Liver (tissue), 9 donors: ENCODE data around the gene ANKRD44. TPM values are rescaled to one million over a fixed set of nuclear protein-coding genes. Genes with fewer than 3 reads are reported as not detected.

Experiments
- DNase-seq: peaks from one replicate; pipeline ENCODE4 v3.0.0-alpha.2; 2017; ENCODE audit warnings: low spot score
- H3K27ac ChIP-seq, 2 donors: one replicate each; pipeline ENCODE4 v1.7.0; 2013; ENCODE audit warnings: inconsistent platforms in 2 of 2, low read length in 2 of 2, control low read depth in 1 of 2, low read depth in 1 of 2, mild to moderate bottlenecking in 1 of 2
- H3K27me3 ChIP-seq, 4 donors: one replicate each; pipeline versions ENCODE4 v1.6.1 to v1.7.0; 2013; ENCODE audit warnings: low read length in 3 of 4, inconsistent platforms in 1 of 4, mild to moderate bottlenecking in 1 of 4, moderate library complexity in 1 of 4; ENCODE audit not compliant: control insufficient read depth in 4 of 4, insufficient read depth in 4 of 4
- H3K36me3 ChIP-seq, 4 donors: one replicate each; pipeline versions ENCODE4 v1.6.1 to v1.7.0; 2013; ENCODE audit warnings: low read length in 3 of 4, mild to moderate bottlenecking in 3 of 4, low read depth in 1 of 4, moderate library complexity in 1 of 4; ENCODE audit not compliant: control insufficient read depth in 4 of 4, insufficient read depth in 3 of 4
- H3K4me1 ChIP-seq, 4 donors: one replicate each; pipeline versions ENCODE4 v1.6.1 to v1.7.0; 2013; ENCODE audit warnings: low read length in 3 of 4, mild to moderate bottlenecking in 3 of 4, moderate library complexity in 1 of 4; ENCODE audit not compliant: control insufficient read depth in 4 of 4, insufficient read depth in 4 of 4
- H3K4me3 ChIP-seq, 3 donors: one replicate each; pipeline versions ENCODE4 v1.6.1 to v1.7.0; 2013; ENCODE audit warnings: low read length in 3 of 3, control low read depth in 1 of 3, low read depth in 1 of 3, mild to moderate bottlenecking in 1 of 3
- H3K9ac ChIP-seq, 2 donors: one replicate each; pipeline ENCODE4 v1.7.0; 2013; ENCODE audit warnings: low read length in 2 of 2, mild to moderate bottlenecking in 2 of 2, moderate library complexity in 2 of 2, control low read depth in 1 of 2, low read depth in 1 of 2
- H3K9me3 ChIP-seq, 4 donors: one replicate each; pipeline versions ENCODE4 v1.6.1 to v1.7.0; 2013; ENCODE audit warnings: low read length in 3 of 4; ENCODE audit not compliant: control insufficient read depth in 4 of 4
- EGR1 ChIP-seq, 2 donors: IDR thresholded peaks; 2 replicates each; pipeline ENCODE4 v1.6.1; 2016 to 2018; ENCODE audit warnings: antibody characterized with exemption in 2 of 2, low read depth in 2 of 2
- FOXA1 ChIP-seq: IDR thresholded peaks from 2 replicates; pipeline ENCODE4 v1.6.1; 2016; ENCODE audit warnings: antibody characterized with exemption
- FOXA2 ChIP-seq: IDR thresholded peaks from 2 replicates; pipeline ENCODE4 v1.6.1; 2016; ENCODE audit warnings: antibody characterized with exemption
- GABPA ChIP-seq, 2 donors: IDR thresholded peaks in 1 of 2; conservative IDR thresholded peaks in 1 of 2; 2 replicates each; pipeline ENCODE4 v1.6.1; 2016; ENCODE audit warnings: antibody characterized with exemption in 2 of 2, mild to moderate bottlenecking in 1 of 2, moderate library complexity in 1 of 2
- HNF4A ChIP-seq, 2 donors: conservative IDR thresholded peaks; 2 replicates each; pipeline ENCODE4 v1.6.1; 2016; ENCODE audit warnings: antibody characterized with exemption in 2 of 2, mild to moderate bottlenecking in 2 of 2
- HNF4G ChIP-seq: IDR thresholded peaks from 2 replicates; pipeline ENCODE4 v1.6.1; 2016; ENCODE audit warnings: antibody characterized with exemption
- JUND ChIP-seq, 2 donors: IDR thresholded peaks; 2 replicates each; pipeline ENCODE4 v1.6.1; 2016; ENCODE audit warnings: antibody characterized with exemption in 2 of 2
- NR2F2 ChIP-seq: IDR thresholded peaks from 2 replicates; pipeline ENCODE4 v1.6.1; 2016; ENCODE audit warnings: antibody characterized with exemption
- RAD21 ChIP-seq, 2 donors: IDR thresholded peaks; 2 replicates each; pipeline ENCODE4 v1.6.1; 2016; ENCODE audit warnings: antibody characterized with exemption in 2 of 2, mild to moderate bottlenecking in 2 of 2
- RXRA ChIP-seq, 2 donors: IDR thresholded peaks; 2 replicates each; pipeline ENCODE4 v1.6.1; 2017 to 2018; ENCODE audit warnings: antibody characterized with exemption in 2 of 2, mild to moderate bottlenecking in 1 of 2
- SP1 ChIP-seq: IDR thresholded peaks from 2 replicates; pipeline ENCODE4 v1.6.1; 2018; ENCODE audit warnings: antibody characterized with exemption, mild to moderate bottlenecking
- TAF1 ChIP-seq: conservative IDR thresholded peaks from 2 replicates; pipeline ENCODE4 v1.6.1; 2016; ENCODE audit warnings: antibody characterized with exemption, mild to moderate bottlenecking
- YY1 ChIP-seq: IDR thresholded peaks from 2 replicates; pipeline ENCODE4 v1.6.1; 2016; ENCODE audit warnings: antibody characterized with exemption, mild to moderate bottlenecking
- WGBS: extraction: QIAGEN DNeasy Blood & Tissue Kit; methylation state at CpG from one replicate; pipeline ENCODE4 v1.1.7; 2013; 5-methylcytosine and 5-hydroxymethylcytosine counted together
- polyA plus RNA-seq, 2 donors: library from polyadenylated mRNA; stranded (reverse) in 1 of 2; unstranded in 1 of 2; fragments of 200-250 nt in 1 of 2; fragments of >200 nt in 1 of 2; fragmentation: Nextera tagmentation in 1 of 2; extraction: Ambion mirVana in 1 of 2; gene quantifications; one replicate each; pipeline versions ENCODE4 v1.2.1 to v1.2.3, GENCODE V29; 2013 to 2015
- total RNA-seq, 2 donors: library from RNA; depleted of rRNA; stranded (reverse); fragments of >200 nt; gene quantifications; one replicate each; pipeline ENCODE4 v1.2.3, GENCODE V29; 2014
- TF ChIP-seq, protein P1 (sequence below): fragments of 150-350 bp; IDR thresholded peaks from 2 replicates; pipeline ENCODE4 v1.5.1; 2017; ENCODE audit warnings: improper control_type of control experiment, low read depth, low read length; ENCODE audit not compliant: missing input control
- TF ChIP-seq, protein P2 (sequence below): IDR thresholded peaks from 2 replicates; pipeline ENCODE4 v1.6.1; 2016; ENCODE audit warnings: antibody characterized with exemption
- TF ChIP-seq, protein P3 (sequence below): IDR thresholded peaks from 2 replicates; pipeline ENCODE4 v1.6.1; 2016; ENCODE audit warnings: antibody characterized with exemption
- TF ChIP-seq, protein P4 (sequence below): IDR thresholded peaks from 2 replicates; pipeline ENCODE4 v1.6.1; 2016; ENCODE audit warnings: antibody characterized with exemption
- TF ChIP-seq, protein P5 (sequence below): IDR thresholded peaks from 2 replicates; pipeline ENCODE4 v1.6.1; 2016; ENCODE audit warnings: antibody characterized with exemption, mild to moderate bottlenecking
- donor health status: healthy.
- donor health status: healthy.
- donor health status: healthy.
- donor health status: healthy.
- donor health status: healthy.

The ANKRD44 gene
- total and polyA plus RNA-seq, 4 donors: 3.8 to 18.2 (median 6.8) TPM

DNA sequence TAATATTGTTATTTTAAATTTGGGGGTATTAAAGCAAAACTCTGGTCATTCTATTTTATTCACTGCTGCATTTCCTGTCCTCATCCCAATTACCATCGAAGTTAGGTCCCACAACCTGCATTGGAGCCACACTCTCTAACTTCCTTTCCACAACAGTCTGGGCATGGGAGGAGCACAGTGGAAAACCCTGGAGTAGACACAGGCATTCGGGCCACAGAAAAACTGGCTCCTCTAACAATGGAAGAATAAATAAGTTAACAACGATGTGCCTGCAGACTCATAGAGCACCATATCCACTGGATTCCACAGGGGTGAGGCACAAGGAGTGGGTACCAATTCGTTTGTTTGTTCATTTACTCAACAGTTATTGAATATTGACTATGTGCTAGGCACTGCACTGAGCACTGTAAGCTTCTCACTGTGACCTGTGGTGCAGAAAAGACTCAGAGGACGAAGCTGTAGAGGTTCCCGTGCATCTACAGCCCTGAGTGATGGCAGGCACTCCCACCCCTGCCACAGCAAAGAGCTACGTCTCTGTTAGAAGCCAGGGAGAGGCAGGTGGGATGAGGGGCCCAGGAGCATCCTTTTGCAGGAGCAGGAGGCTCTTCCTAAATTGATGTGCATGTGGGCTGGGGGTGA lies 229.9 kb downstream of the ANKRD44 start:
- no peaks in the 10 kb centered on the region for H3K9me3 ChIP-seq
- no peak for TF ChIP-seq RXRA (IDR thresholded peaks at IDR 0.05)
- no peak for TF ChIP-seq FOXA1
- TF ChIP-seq, protein P1, sequence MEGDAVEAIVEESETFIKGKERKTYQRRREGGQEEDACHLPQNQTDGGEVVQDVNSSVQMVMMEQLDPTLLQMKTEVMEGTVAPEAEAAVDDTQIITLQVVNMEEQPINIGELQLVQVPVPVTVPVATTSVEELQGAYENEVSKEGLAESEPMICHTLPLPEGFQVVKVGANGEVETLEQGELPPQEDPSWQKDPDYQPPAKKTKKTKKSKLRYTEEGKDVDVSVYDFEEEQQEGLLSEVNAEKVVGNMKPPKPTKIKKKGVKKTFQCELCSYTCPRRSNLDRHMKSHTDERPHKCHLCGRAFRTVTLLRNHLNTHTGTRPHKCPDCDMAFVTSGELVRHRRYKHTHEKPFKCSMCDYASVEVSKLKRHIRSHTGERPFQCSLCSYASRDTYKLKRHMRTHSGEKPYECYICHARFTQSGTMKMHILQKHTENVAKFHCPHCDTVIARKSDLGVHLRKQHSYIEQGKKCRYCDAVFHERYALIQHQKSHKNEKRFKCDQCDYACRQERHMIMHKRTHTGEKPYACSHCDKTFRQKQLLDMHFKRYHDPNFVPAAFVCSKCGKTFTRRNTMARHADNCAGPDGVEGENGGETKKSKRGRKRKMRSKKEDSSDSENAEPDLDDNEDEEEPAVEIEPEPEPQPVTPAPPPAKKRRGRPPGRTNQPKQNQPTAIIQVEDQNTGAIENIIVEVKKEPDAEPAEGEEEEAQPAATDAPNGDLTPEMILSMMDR: no peak
- no peak for TF ChIP-seq EGR1 (IDR thresholded peaks at IDR 0.05; ENCODE audit: low read depth in 2 of 2)
- TF ChIP-seq, protein P2, sequence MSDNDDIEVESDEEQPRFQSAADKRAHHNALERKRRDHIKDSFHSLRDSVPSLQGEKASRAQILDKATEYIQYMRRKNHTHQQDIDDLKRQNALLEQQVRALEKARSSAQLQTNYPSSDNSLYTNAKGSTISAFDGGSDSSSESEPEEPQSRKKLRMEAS: no peak
- no peak for TF ChIP-seq SP1
- no peak for TF ChIP-seq YY1
- TF ChIP-seq, protein P3, sequence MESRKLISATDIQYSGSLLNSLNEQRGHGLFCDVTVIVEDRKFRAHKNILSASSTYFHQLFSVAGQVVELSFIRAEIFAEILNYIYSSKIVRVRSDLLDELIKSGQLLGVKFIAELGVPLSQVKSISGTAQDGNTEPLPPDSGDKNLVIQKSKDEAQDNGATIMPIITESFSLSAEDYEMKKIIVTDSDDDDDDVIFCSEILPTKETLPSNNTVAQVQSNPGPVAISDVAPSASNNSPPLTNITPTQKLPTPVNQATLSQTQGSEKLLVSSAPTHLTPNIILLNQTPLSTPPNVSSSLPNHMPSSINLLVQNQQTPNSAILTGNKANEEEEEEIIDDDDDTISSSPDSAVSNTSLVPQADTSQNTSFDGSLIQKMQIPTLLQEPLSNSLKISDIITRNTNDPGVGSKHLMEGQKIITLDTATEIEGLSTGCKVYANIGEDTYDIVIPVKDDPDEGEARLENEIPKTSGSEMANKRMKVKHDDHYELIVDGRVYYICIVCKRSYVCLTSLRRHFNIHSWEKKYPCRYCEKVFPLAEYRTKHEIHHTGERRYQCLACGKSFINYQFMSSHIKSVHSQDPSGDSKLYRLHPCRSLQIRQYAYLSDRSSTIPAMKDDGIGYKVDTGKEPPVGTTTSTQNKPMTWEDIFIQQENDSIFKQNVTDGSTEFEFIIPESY: no peak
- TF ChIP-seq, protein P4, sequence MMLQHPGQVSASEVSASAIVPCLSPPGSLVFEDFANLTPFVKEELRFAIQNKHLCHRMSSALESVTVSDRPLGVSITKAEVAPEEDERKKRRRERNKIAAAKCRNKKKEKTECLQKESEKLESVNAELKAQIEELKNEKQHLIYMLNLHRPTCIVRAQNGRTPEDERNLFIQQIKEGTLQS: no peak
- TF ChIP-seq HNF4A (conservative IDR thresholded peaks at IDR 0.05): no peak
- no peak for TF ChIP-seq JUND (IDR thresholded peaks at IDR 0.05)
- TF ChIP-seq, protein P5, sequence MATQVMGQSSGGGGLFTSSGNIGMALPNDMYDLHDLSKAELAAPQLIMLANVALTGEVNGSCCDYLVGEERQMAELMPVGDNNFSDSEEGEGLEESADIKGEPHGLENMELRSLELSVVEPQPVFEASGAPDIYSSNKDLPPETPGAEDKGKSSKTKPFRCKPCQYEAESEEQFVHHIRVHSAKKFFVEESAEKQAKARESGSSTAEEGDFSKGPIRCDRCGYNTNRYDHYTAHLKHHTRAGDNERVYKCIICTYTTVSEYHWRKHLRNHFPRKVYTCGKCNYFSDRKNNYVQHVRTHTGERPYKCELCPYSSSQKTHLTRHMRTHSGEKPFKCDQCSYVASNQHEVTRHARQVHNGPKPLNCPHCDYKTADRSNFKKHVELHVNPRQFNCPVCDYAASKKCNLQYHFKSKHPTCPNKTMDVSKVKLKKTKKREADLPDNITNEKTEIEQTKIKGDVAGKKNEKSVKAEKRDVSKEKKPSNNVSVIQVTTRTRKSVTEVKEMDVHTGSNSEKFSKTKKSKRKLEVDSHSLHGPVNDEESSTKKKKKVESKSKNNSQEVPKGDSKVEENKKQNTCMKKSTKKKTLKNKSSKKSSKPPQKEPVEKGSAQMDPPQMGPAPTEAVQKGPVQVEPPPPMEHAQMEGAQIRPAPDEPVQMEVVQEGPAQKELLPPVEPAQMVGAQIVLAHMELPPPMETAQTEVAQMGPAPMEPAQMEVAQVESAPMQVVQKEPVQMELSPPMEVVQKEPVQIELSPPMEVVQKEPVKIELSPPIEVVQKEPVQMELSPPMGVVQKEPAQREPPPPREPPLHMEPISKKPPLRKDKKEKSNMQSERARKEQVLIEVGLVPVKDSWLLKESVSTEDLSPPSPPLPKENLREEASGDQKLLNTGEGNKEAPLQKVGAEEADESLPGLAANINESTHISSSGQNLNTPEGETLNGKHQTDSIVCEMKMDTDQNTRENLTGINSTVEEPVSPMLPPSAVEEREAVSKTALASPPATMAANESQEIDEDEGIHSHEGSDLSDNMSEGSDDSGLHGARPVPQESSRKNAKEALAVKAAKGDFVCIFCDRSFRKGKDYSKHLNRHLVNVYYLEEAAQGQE: no peak
- no peak for TF ChIP-seq RAD21 (IDR thresholded peaks at IDR 0.05)
- TF ChIP-seq HNF4G: no peak
- TF ChIP-seq TAF1: no peak
- no peak for TF ChIP-seq FOXA2
- no peak for TF ChIP-seq GABPA (IDR thresholded peaks at IDR 0.05 in 1 of 2, conservative IDR thresholded peaks at IDR 0.05 in 1 of 2)
- no peak for TF ChIP-seq NR2F2
- peaks cover 3 to 5% (median 5%) of the 10 kb centered on the region in 4 donors for H3K36me3 ChIP-seq
- H3K4me3 ChIP-seq: no peak overlapping the region
- no peaks in the 10 kb centered on the region for H3K4me1 ChIP-seq
- no peak overlapping the region for H3K9ac ChIP-seq
- H3K27me3 ChIP-seq: no peaks in the 10 kb centered on the region
- no peak overlapping the region for H3K27ac ChIP-seq
- WGBS: 89% methylated on average over 7 of the region's 7 CpGs
- DNase-seq: no peak
